Stimulated activated naive CD4-positive, alpha-beta T cell treated with Interleukin-2 at 50 U/mL for 16 hours (primary cell): ENCODE data around the gene ORM2.

Source experiments
- DNase-seq: peaks from one replicate; lab custom pipeline; 2025; lab: John Stamatoyannopoulos, UW

The ORM2 gene

DNA sequence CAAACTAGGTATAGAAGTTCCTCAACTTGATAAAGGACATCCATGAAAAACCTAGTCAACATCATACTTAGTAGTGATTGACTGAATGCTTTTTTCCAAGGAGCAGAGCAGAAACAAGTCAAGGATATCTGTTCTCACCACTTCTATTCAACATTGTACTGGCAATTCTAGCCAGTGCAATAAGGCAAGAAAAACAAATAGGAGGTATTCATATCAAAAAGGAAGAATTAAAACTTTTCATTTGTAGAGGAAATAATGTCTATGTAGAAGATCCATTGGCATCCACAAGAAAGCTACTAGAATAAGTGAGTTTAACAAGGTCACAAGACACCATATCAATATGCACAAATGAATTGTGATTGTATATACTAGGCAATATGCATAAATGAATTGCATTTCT, 35.0 kb upstream of the ORM2 start:
- no peak for DNase-seq

- no peak for DNase-seq
Observed at GRCh38 chr9:114296338-114296737, 33.3 kb upstream of the ORM2 start.

- no peak for DNase-seq
Observed at GRCh38 chr9:114299286-114300152, 30.1 kb upstream of the ORM2 start.

DNA sequence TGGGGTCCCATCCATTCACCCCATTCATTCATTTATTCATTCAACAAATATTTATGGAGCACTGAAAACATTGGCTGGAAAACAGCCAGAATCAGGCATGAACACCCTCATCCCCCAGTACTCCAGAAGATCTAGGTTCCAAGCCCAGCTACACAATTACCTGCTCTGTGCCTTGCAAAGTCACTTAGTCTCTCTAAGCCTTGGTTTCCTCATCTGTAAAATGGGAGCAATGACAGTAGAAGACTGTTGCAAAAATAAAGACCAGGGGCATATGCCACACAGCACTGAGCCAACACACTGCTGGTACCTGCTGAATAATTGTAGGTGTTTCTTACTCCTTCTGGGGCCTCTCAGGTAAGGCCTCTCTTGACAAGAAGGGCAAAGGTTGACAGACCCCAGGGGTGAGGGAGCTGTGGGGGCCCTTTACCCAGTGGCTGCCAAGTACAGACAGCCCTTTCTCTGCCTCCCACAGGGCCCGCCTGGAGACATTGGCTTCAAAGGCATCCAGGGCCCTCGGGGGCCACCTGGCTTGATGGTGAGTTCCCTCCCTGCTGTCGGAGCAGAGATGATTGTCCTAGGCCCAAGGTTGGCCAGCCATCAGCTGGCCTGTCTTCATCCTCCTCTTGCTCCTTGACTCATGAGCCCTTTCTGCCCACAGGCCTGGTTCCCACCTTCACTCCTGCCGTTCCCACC, 29.4 kb upstream of the ORM2 start:
- no peak for DNase-seq

- no peak for DNase-seq
Observed at GRCh38 chr9:114300846-114301797, 28.5 kb upstream of the ORM2 start.

- DNase-seq, result no peak
Observed at GRCh38 chr9:114301798-114302565, 27.7 kb upstream of the ORM2 start.

DNA sequence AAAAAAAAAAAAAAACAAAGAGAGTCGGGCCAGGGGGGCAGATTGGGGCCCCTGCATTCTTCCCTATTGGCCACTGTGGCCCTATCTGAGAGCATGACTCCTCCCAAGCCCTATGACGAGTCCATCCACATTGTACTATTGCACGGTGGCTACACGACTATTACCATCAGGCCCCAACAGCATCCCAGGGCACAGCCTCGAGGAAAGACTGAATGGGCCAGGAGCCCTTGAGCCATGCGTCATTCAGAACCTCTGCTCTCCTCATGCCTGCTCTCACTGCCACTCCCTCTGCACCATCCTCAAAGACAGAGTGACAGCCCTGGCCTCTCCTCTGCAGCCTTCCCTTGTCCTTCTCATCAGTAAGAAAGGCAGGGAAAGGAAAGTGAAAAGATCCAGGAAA, 26.9 kb upstream of the ORM2 start:
- DNase-seq, result no peak

GRCh38 chr9:114303571-114303970, 26.1 kb upstream of the ORM2 start:
- no peak for DNase-seq

DNA sequence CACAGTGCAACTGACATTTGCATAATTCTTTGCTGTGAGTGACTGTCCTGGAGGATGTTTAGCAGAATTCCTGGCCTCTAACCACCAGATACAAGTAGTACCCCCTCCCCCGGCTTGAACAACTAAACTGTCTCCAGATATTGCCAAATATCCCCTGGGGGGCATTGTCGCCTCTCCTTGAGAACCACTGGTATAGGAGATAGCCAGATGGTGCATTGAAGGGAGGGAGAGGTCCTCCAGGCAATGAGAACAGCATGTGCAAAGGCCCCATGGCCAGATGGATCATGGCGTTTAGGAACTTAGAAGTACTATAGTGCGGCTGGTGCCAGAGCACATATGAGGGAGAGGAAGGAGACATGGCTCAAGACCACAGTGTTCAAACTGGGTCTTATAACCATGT, 25.7 kb upstream of the ORM2 start:
- DNase-seq, result no peak

- no peak for DNase-seq
Observed at GRCh38 chr9:114304416-114305188, 25.1 kb upstream of the ORM2 start.

DNA sequence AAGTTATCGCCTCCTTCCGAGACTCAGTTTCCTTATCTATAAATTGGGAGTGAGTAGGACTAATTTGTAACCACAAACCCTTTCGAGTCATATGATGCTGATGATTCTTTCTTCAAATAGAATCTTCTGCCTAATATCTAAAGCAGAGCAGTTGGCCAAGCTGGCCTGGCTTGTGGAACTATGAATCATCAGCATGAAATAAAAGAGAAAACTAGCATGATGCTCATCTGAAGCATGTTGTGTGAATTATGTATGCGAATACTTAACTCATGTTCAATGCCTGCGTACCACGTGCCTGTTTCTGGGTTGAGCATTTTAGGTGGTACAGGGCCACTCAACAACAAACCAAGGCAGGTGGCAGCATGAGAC, 21.8 kb upstream of the ORM2 start:
- DNase-seq, result no peak

DNA sequence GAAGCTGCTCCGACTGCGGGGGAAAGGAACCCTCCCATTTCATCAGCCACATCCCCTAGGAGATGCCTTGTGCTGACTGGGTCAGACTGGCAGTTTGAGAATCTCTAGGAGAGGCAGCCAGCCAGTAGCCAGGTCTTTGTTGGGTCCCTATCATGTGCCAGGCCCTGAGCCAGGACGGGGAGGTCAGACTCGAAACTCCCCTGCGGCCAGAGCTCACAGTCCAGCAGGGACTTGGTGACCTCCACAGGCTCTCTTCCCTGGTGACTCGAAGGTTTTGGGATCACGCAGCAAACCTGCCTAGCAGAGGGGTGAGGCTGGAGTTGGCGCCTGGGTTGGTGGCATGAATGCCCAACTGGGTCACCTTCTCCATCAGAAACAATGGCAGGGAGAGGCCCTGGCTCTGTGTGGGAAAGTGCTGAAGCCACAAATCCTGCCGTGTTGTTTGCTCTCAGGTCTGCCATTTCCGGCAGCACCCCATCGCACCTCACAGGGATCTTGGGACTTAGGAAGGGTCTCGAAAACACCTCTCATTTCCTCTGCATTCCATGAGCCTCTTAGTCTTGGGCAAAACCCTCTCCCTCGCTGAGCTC, 21.2 kb upstream of the ORM2 start:
- DNase-seq, result no peak

- DNase-seq, result no peak
Observed at GRCh38 chr9:114309096-114309495, 20.6 kb upstream of the ORM2 start.

GRCh38 chr9:114310471-114311450, 18.9 kb upstream of the ORM2 start:
- DNase-seq, result no peak

GRCh38 chr9:114311571-114312512, 17.8 kb upstream of the ORM2 start:
- no peak for DNase-seq

DNA sequence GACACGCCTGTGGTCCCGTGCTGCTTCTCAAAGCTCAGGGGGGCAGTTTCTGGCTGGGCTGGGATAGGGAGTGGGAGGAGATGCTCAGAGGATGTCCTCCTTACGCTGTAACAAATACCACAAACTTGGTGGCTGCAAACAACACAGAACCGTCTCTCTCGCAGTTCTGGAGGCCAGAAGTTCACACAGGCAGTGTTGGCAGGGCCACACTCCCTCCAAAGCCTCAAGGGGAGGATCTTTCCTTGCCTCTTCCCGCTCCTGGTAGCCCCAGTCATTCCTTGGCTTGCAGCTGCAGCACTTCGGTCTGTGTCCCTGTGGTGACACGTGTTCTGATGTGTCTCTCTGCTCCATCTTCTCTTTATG, 17.2 kb upstream of the ORM2 start:
- DNase-seq, result no peak

DNA sequence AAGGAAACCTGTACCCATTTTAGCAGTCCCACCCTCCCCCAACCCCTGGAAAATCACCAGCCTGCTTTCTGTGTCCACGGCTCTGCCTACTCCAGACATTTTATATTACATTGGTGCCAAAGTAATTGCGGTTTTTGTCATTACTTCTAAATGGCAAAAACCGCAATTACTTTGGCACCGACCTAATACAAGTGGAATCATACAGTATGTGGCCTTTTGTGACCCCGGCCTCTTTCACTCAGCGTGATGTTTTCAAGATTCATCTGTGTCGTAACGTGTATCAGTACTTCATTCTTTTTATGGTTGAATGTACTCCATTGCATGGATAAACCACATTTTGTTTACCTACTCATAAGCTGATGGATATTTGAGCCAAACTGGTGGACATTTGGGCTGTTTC, 16.5 kb upstream of the ORM2 start:
- DNase-seq, result no peak

DNA sequence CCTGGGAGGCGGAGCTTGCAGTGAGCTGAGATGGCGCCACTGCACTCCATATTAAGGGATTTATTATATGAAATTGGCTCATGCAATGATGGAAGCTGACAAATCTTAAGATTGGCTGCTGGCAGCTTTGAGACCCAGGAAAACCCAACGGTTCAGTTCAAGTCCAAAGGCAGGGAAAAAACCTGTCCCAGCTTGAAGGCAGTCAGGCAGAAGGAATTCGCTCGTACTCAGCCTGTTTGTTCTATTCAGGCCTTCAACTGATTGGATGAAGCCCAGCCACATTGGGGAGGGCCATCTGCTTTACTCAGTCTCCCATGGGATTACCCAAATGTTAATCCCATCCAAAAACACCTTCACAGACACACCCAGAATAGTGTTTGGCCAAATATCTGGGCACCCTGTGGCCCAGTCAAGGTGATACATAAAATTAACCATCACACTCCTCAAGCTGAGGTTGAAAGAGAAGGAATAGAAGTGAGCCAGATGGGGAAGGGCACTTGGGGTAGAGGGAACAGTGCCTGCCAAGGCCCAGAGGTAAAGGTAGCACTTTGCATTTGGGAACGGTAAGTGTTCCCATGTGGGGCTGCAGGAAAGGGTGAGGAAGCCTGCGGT, 15.3 kb upstream of the ORM2 start:
- no peak for DNase-seq
